ENCODE results near the gene CD63.

CD63 gene

DNA sequence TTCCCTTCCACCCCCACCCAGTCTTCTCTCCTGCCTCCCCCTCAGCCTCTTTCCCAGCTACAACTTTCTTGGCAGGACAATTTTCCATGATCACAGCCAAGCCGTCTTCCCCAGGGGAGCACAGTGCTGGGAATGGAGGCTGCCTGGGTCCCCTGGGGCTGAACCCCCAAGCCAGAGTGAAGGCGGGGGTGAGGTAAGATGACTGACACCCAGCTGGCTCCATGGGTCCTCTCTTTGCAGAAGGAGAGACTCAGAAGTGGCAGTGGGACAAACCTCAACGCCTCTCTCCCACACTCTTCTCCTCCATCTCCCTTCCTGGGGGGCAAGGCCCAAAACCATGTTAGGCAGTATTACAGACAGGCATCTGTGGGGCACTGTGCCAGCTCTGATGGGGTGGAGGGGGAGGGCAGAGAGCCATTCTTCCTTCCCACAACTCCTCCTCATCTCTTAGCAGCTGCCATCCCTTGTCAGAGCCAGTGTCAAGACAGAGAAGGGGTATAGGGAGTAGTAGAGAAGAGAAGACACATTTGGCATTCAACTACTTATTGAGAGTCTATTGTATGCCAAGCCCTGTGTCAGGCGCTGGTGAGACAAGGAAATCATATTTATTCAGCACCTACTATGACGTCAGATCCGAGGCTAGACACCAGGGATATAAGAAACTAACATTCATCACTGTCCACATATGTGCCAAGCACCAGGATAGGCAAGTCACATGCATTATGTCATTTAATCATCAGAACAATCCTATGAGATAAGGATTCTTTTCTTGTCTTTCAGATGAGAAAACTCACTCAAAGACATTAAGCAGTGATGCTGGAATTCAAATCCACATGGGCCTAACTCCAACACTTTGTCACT is 24.7 kb downstream of the CD63 start:
- H3K27ac ChIP-seq: no peak overlapping the region
- no peak overlapping the region for H3K4me3 ChIP-seq (ENCODE audit: low read depth, low read length)
- H3K36me3 ChIP-seq (replicated peaks): no peaks in the 10 kb centered on the region
- TF ChIP-seq, protein P1, sequence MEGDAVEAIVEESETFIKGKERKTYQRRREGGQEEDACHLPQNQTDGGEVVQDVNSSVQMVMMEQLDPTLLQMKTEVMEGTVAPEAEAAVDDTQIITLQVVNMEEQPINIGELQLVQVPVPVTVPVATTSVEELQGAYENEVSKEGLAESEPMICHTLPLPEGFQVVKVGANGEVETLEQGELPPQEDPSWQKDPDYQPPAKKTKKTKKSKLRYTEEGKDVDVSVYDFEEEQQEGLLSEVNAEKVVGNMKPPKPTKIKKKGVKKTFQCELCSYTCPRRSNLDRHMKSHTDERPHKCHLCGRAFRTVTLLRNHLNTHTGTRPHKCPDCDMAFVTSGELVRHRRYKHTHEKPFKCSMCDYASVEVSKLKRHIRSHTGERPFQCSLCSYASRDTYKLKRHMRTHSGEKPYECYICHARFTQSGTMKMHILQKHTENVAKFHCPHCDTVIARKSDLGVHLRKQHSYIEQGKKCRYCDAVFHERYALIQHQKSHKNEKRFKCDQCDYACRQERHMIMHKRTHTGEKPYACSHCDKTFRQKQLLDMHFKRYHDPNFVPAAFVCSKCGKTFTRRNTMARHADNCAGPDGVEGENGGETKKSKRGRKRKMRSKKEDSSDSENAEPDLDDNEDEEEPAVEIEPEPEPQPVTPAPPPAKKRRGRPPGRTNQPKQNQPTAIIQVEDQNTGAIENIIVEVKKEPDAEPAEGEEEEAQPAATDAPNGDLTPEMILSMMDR (IDR thresholded peaks at IDR 0.05; ENCODE audit: low read depth, low read length, missing control alignments): no peak
- DNase-seq: no peak
- H3K27me3 ChIP-seq (replicated peaks): peaks cover 8% of the 10 kb centered on the region
- in situ Hi-C loops (cut with HindIII; ENCODE audit: low pct_ligation_motif_present, low sequenced_read_pairs): no loop called here

DNA sequence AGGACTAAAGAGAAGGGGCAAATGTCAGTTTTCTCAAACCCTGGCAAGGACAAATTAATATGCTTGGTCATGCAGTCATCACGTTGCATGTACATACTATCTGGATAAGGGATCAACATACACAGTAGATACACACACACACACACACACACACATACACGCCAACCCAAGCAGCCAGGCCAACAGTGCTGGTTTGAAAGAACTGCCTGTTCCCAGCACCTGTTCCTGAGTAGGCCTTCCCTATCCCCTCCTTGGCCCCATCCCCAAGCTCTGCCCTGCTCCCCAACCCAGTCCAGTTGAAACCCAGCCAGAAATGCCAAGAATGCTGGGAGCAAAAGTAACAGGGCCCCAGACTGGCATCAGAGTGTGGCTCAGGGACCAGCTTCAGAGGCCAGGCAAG is 25.5 kb downstream of the CD63 start:
- no peak for DNase-seq
- TF ChIP-seq, protein P1 (IDR thresholded peaks at IDR 0.05; ENCODE audit: low read depth, low read length, missing control alignments): no peak
- no peak overlapping the region for H3K27ac ChIP-seq
- H3K36me3 ChIP-seq (replicated peaks): no peaks in the 10 kb centered on the region
- no peak overlapping the region for H3K4me3 ChIP-seq (ENCODE audit: low read depth, low read length)
- in situ Hi-C loops (cut with HindIII; ENCODE audit: low pct_ligation_motif_present, low sequenced_read_pairs): no loop called here
- peaks cover 8% of the 10 kb centered on the region for H3K27me3 ChIP-seq (replicated peaks)

DNA sequence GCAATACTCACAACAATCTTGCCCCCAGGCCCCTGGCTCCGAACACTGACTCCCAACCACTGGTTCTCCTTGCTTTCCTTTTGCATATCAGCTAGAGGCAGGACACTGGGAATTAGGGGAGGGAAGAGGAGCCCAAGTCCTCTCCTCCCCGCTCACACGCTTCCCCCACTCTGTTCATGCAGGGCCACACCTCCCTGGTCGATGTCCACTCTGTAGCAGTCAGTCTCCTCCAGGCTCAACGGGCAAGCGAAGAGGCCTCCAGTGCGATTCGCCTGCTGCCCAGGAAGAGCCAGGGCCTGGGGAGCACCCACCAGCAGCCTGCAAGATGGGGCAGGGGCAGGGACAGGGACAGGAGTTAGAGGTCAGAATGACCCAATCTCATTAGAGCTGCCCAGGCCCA is 25.9 kb downstream of the CD63 start:
- no peaks in the 10 kb centered on the region for H3K36me3 ChIP-seq (replicated peaks)
- no peak overlapping the region for H3K4me3 ChIP-seq (ENCODE audit: low read depth, low read length)
- TF ChIP-seq, protein P1 (IDR thresholded peaks at IDR 0.05; ENCODE audit: low read depth, low read length, missing control alignments): no peak
- H3K27me3 ChIP-seq (replicated peaks): peaks cover 8% of the 10 kb centered on the region
- no peak for DNase-seq
- H3K27ac ChIP-seq: no peak overlapping the region
- in situ Hi-C loops (cut with HindIII; ENCODE audit: low pct_ligation_motif_present, low sequenced_read_pairs): no loop called here

DNA sequence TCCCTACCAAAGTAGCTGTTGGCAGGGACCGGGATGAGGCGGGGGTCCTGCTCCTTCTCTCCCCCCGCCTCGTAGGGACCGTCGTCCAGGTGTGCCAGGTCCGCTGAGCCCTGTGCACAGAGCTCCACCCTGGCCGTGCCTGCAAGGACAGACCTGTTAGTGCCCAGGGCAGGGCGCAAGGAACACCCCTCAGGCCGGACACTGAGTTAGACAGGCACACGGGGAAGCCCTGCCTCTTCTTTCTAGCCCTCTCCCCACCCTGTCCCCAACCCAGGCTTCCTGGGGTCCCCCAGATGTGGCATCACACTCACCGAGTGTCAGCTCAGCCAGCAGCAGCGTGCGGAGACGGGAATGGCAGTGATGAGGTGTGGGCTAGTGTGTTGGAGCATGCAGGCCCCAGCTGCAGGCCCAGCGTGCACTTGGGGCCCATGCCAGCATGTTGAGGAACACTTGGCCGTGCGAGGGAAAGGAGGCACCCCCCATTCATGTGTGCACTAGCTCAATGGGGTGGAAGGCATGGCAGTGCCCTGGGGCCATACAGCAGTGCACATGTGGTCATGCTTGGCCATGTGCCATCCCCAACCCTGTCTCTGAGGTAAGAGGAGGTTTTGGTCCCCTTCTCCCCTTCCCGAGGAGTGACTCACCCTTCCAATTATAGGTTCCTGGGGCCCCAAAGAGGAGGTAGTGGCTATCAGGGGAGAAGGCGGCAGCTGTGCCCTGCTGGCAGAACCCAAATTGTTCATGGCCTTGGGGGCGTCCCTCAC is 28.4 kb downstream of the CD63 start:
- TF ChIP-seq, protein P1 (IDR thresholded peaks at IDR 0.05; ENCODE audit: low read depth, low read length, missing control alignments): no peak
- no peak overlapping the region for H3K4me3 ChIP-seq (ENCODE audit: low read depth, low read length)
- no peaks in the 10 kb centered on the region for H3K36me3 ChIP-seq (replicated peaks)
- no peak for DNase-seq
- in situ Hi-C loops (cut with HindIII; ENCODE audit: low pct_ligation_motif_present, low sequenced_read_pairs): no loop called here
- no peak overlapping the region for H3K27ac ChIP-seq
- no peaks in the 10 kb centered on the region for H3K27me3 ChIP-seq (replicated peaks)

DNA sequence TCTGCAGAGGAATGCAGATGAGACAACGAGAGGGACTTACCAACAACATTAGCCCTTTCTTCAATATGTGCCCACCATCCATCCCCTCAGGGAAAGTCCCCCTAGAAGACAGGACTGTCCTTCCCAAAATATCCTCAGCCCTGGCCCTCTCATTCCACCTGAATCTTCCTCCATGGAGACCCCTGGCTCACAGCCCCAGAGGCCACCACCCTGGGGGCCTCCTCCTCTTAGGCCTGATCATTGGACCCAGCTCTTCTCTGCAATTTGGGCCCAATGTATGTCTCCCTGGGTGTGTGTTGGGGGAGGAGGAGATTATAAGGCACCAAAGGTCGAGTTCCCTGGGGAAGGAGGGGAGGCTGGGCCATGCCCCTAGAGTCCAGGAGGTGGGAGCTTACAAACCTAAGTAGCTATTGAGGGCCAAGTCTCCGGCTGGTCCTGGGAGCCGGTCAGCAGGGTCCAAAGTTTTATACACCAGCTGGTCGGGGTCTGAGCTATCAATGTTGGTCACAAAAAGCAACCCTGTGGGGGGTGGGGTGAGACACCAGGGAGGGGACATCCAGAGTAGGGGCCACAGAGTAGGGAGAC is 29.2 kb downstream of the CD63 start:
- TF ChIP-seq, protein P1 (IDR thresholded peaks at IDR 0.05; ENCODE audit: low read depth, low read length, missing control alignments): no peak
- Histone ChIP-seq H3K27me3 (replicated peaks) (no peaks in the 10 kb centered on the region), H3K27ac (no peak overlapping the region), H3K4me3 (ENCODE audit: low read depth, low read length) (no peak overlapping the region), H3K36me3 (replicated peaks) (no peaks in the 10 kb centered on the region)
- in situ Hi-C loops (cut with HindIII; ENCODE audit: low pct_ligation_motif_present, low sequenced_read_pairs): no loop called here
- no peak for DNase-seq
